ENCODE data around the gene SLC26A11. TPM values are rescaled to one million over a fixed set of nuclear protein-coding genes. Genes with fewer than 3 reads are reported as not detected.
"Not testable (repeated sequence)": the region's sequence is repeated elsewhere in the genome, so short reads cannot be mapped to it uniquely, and the experiment has no call there.

The SLC26A11 gene
- total RNA-seq, 4 donors from 2014 or later: 11.3 to 13.8 (median 12.7) TPM

DNA sequence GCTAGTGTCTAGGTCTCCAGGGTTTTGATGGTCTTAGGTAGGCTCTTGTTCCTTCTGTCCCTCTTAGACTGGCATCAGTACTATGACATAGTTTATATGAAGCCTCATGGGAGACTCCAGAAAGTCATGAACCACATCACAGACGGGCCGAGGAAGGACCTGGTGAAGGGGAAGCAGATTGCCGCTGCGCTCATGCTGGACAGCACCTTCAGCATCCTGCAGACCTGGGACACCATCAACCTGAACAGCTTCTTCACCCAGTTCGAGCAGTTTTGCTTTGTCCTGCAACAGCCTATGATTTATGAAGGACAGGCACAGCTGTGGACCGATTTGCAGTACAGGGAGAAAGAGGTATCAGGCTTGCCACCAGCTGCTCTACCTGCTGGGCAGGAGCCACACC lies 74.4 kb downstream of the SLC26A11 start:
- WGBS: 75% methylated on average over 2 of the region's 6 CpGs
- no peak for DNase-seq (ENCODE audit: extremely low spot score)
- Histone ChIP-seq H3K27ac (replicated peaks in 1 of 4) (no peak overlapping the region), H3K9me3 (no peaks in the 10 kb centered on the region), H3K4me1 (no peaks in the 10 kb centered on the region), H3K27me3 (no peaks in the 10 kb centered on the region), H3K4me3 (no peak overlapping the region), H3K36me3 (peaks cover 96 to 100% (median 99%) of the 10 kb centered on the region in 4 donors)
- no peak for TF ChIP-seq POLR2AphosphoS5 (IDR thresholded peaks at IDR 0.05)
- no peak for TF ChIP-seq POLR2A (IDR thresholded peaks at IDR 0.05; ENCODE audit: low read depth)
- TF ChIP-seq, protein P1, sequence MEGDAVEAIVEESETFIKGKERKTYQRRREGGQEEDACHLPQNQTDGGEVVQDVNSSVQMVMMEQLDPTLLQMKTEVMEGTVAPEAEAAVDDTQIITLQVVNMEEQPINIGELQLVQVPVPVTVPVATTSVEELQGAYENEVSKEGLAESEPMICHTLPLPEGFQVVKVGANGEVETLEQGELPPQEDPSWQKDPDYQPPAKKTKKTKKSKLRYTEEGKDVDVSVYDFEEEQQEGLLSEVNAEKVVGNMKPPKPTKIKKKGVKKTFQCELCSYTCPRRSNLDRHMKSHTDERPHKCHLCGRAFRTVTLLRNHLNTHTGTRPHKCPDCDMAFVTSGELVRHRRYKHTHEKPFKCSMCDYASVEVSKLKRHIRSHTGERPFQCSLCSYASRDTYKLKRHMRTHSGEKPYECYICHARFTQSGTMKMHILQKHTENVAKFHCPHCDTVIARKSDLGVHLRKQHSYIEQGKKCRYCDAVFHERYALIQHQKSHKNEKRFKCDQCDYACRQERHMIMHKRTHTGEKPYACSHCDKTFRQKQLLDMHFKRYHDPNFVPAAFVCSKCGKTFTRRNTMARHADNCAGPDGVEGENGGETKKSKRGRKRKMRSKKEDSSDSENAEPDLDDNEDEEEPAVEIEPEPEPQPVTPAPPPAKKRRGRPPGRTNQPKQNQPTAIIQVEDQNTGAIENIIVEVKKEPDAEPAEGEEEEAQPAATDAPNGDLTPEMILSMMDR (IDR thresholded peaks at IDR 0.05): no peak
- TF ChIP-seq EP300 (IDR thresholded peaks at IDR 0.05): no peak
- intact Hi-C loops (cut with DNase I): no loop called here

DNA sequence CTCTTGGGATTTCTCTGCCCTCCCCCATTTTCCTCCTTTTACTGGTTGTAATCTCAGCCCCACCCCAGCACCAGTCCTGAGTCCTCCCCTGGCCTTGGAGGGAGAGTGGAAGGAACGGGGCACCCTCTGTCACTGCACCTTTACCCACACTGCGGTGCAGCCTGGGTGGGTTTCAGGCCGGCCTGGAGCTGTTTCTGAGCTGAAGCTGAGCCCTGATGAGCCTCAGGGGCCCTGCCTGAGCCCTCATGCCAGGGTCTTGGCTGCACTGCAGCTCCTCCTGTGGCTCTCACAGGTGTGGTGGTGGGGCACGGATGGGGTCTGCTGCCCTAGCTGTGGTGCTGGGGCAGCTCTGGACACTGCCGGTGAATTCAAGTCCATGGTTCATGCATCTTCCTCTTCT lies 74.9 kb downstream of the SLC26A11 start:
- no peaks in the 10 kb centered on the region for H3K27me3 ChIP-seq
- intact Hi-C loops (cut with DNase I): no loop called here
- H3K36me3 ChIP-seq: peaks cover 96 to 100% (median 99%) of the 10 kb centered on the region in 4 donors
- TF ChIP-seq EP300 (IDR thresholded peaks at IDR 0.05) (no peak), POLR2A (IDR thresholded peaks at IDR 0.05; ENCODE audit: low read depth) (no peak)
- TF ChIP-seq, protein P1 (IDR thresholded peaks at IDR 0.05): no peak
- H3K9me3 ChIP-seq: no peaks in the 10 kb centered on the region
- H3K4me3 ChIP-seq: no peak overlapping the region
- H3K4me1 ChIP-seq: no peaks in the 10 kb centered on the region
- WGBS: 86% methylated on average over 3 of the region's 5 CpGs
- no peak for DNase-seq (ENCODE audit: extremely low spot score)
- no peak overlapping the region for H3K27ac ChIP-seq (replicated peaks in 1 of 4)

DNA sequence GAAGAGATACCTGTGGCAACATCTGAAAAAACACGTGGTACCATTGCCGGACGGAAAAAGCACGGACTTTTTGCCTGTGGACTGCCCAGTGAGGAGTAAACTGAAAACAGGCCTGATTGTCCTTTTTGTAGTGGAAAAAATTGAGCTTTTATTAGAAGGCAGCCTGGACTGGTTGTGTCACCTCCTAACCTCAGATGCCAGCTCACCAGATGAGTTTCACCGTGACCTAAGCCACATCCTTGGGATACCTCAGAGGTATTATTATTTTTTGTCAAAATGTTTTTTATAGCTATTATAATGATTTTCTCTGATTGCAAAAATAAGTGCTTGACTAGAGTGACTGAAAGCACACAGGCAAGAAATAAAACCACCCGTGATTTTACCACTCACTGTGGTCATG lies 75.3 kb downstream of the SLC26A11 start:
- peaks cover 96 to 100% (median 99%) of the 10 kb centered on the region in 4 donors for H3K36me3 ChIP-seq

DNA sequence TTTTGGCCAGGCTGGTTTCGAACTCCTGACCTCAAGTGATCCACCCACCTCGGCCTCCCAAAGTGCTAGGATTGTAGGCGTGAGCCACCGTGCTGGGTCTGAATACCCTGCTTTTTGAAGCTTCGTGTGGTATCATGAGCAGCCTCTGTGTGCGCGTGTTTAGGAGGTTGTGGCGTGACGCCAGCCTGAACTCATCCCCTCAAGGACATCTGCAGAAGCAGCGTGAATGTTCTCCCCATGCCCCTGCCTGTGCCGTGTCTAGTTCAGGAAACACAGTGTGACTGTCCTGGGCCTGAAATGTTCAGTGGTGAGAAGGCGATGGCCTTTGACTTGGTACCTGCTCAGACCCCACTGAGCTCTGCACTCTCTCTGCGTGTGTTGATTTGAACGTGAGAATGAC lies 76.0 kb downstream of the SLC26A11 start:
- Histone ChIP-seq H3K27me3 (no peaks in the 10 kb centered on the region), H3K4me3 (no peak overlapping the region), H3K4me1 (no peaks in the 10 kb centered on the region), H3K36me3 (peaks cover 89 to 100% (median 98%) of the 10 kb centered on the region in 4 donors), H3K27ac (replicated peaks in 1 of 4) (no peak overlapping the region), H3K9me3 (no peaks in the 10 kb centered on the region)
- 88% methylated on average over 11 of the region's 14 CpGs for WGBS
- intact Hi-C loops (cut with DNase I): no loop called here
- no peak for DNase-seq (ENCODE audit: extremely low spot score)
- no peak for TF ChIP-seq POLR2A (IDR thresholded peaks at IDR 0.05; ENCODE audit: low read depth)
- TF ChIP-seq, protein P1 (IDR thresholded peaks at IDR 0.05): no peak
- no peak for TF ChIP-seq POLR2AphosphoS5 (IDR thresholded peaks at IDR 0.05)
- no peak for TF ChIP-seq EP300 (IDR thresholded peaks at IDR 0.05)

More for the DNA sequence above, 75.3 kb downstream of the SLC26A11 start:
- DNase-seq (ENCODE audit: extremely low spot score): no peak
- no peaks in the 10 kb centered on the region for H3K9me3 ChIP-seq
- intact Hi-C loops (cut with DNase I): no loop called here
- WGBS: 91% methylated on average over 6 of the region's 6 CpGs
- no peaks in the 10 kb centered on the region for H3K27me3 ChIP-seq
- no peaks in the 10 kb centered on the region for H3K4me1 ChIP-seq
- H3K4me3 ChIP-seq: no peak overlapping the region
- TF ChIP-seq EP300 (IDR thresholded peaks at IDR 0.05) (no peak), POLR2AphosphoS5 (IDR thresholded peaks at IDR 0.05) (no peak), POLR2A (IDR thresholded peaks at IDR 0.05; ENCODE audit: low read depth) (no peak)
- TF ChIP-seq, protein P1 (IDR thresholded peaks at IDR 0.05): no peak
- H3K27ac ChIP-seq (replicated peaks in 1 of 4): no peak overlapping the region

DNA sequence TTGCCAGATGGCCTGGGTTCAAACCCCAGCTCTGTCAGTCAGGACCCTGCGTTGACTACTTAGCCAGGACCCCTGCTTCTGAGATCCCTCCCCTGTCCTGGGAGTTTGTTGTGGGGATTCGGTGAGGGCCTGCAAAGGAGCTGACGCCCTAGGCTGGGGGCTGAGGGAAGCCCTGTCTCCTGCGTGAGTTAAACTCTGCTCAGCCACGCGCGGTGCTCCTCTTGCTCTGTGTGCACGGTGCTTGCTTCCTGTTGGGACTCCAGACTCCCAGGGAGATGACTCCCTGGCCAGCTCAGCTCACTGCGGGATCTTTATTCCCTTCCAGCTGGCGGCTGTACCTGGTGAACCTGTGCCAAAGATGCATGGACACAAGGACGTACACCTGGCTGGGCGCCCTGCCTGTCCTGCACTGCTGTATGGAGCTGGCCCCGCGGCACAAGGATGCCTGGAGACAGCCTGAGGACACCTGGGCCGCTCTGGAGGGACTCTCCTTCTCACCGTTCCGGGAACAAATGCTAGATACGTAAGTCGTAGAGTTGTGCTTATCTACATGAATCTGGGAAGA lies 77.9 kb downstream of the SLC26A11 start:
- H3K4me1 ChIP-seq: no peaks in the 10 kb centered on the region
- no peaks in the 10 kb centered on the region for H3K27me3 ChIP-seq
- TF ChIP-seq, protein P1 (IDR thresholded peaks at IDR 0.05): no peak
- TF ChIP-seq EP300 (IDR thresholded peaks at IDR 0.05) (no peak), POLR2A (IDR thresholded peaks at IDR 0.05; ENCODE audit: low read depth) (no peak), POLR2AphosphoS5 (IDR thresholded peaks at IDR 0.05) (no peak)
- WGBS: 93% methylated on average over 19 of the region's 19 CpGs
- intact Hi-C loops (cut with DNase I): no loop called here
- peaks cover 80 to 100% (median 97%) of the 10 kb centered on the region in 4 donors for H3K36me3 ChIP-seq
- DNase-seq (ENCODE audit: extremely low spot score): no peak
- no peak overlapping the region for H3K4me3 ChIP-seq
- H3K9me3 ChIP-seq: peaks cover 0 to 4% (median 3%) of the 10 kb centered on the region in 4 donors
- H3K27ac ChIP-seq (replicated peaks in 1 of 4): no peak overlapping the region

DNA sequence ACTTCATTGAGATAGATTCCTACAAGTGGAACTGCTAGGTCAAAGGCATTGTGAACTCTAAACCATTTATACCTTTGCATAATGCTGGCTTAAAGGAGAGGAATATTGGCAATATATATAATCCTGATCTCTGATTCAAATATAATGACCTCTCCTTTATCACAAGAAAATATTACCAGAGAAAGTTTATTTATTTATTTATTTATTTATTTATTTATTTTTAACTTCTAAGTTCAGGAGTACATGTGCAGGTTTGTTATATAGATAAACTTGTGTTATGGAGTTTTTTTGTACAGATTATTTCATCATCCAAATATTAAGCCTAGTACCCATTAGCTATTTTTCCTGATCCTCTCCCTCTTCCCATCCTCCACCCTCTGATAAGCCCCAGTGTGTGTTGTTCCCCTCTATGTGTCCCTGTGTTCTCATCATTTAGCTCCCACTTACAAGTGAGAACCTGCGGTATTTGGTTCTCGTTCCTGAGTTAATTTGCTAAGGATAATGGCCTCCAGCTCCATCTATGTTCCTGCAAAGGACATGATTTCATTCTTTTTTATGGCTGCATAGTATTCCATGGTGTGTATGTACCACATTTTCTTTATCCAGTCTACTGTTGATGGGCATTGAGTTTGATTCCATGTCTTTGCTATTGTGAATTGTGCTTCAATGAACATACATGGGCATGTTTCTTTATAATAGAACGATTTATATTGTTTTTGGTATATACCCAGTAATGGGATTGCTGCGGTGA lies 79.3 kb downstream of the SLC26A11 start:
- Histone ChIP-seq H3K9me3 (peaks cover 0 to 16% (median 14%) of the 10 kb centered on the region in 4 donors), H3K36me3 (peaks cover 81 to 100% (median 98%) of the 10 kb centered on the region in 4 donors)
- H3K27me3 ChIP-seq; H3K4me3 ChIP-seq; H3K4me1 ChIP-seq; H3K27ac ChIP-seq (replicated peaks in 1 of 4); intact Hi-C loops (cut with DNase I); DNase-seq (ENCODE audit: extremely low spot score): not testable (repeated sequence)
- WGBS: 98% methylated on average over 4 of the region's 4 CpGs

All from esophagus muscularis mucosa (tissue), 4 donors.